Ascending aorta (tissue), 2 donors: ENCODE data around the gene AKR1C3. TPM values are rescaled to one million over a fixed set of nuclear protein-coding genes. Genes with fewer than 3 reads are reported as not detected.
"Not testable (repeated sequence)": the region's sequence is repeated elsewhere in the genome, so short reads cannot be mapped to it uniquely, and the experiment has no call there.

Experiments
- DNase-seq, 2 donors: peaks; one replicate each; pipeline ENCODE4 v3.0.0-alpha.2; 2019; ENCODE audit warnings: low spot score in 2 of 2
- H3K27ac ChIP-seq, 2 donors: fragments of 200-600 bp; sonication (generic); one replicate each; pipeline ENCODE4 v1.5.1; 2016 to 2017; ENCODE audit warnings: mild to moderate bottlenecking in 1 of 2
- H3K27me3 ChIP-seq: fragments of 200-600 bp; sonication (generic); one replicate; pipeline ENCODE4 v1.5.1; 2017
- H3K36me3 ChIP-seq, 2 donors: fragments of 200-600 bp; sonication (generic); one replicate each; pipeline ENCODE4 v1.5.1; 2016
- H3K4me1 ChIP-seq, 2 donors: fragments of 200-600 bp; sonication (generic); one replicate each; pipeline ENCODE4 v1.5.1; 2016 to 2017; ENCODE audit warnings: mild to moderate bottlenecking in 1 of 2
- H3K4me3 ChIP-seq, 2 donors: fragments of 200-600 bp; sonication (generic); one replicate each; pipeline ENCODE4 v1.5.1; 2016 to 2017; ENCODE audit warnings: mild to moderate bottlenecking in 1 of 2
- H3K9me3 ChIP-seq, 2 donors: fragments of 200-600 bp; sonication (generic); one replicate each; pipeline ENCODE4 v1.5.1; 2016
- intact Hi-C: fragments of 100-400 bp; cut with DNase I; formaldehyde crosslinking; loops from one replicate; pipeline ENCODE4 v1.15.1; 2023
- total RNA-seq: library from RNA; depleted of rRNA; stranded (reverse); fragments of >200 nt; gene quantifications from one replicate; pipeline ENCODE4 v1.1.0, GENCODE V29; 2016
- TF ChIP-seq, protein P1 (sequence below), 3 experiments: fragments of 200-600 bp in 2 of 3; fragments of 450-650 bp in 1 of 3; sonication (generic) in 2 of 3; IDR thresholded peaks; one replicate each; pipeline ENCODE4 v1.5.1; 2016 to 2019; ENCODE audit warnings: antibody characterized with exemption in 3 of 3, mild to moderate bottlenecking in 1 of 3, moderate library complexity in 1 of 3

AKR1C3 gene
- 64.4 TPM for total RNA-seq

DNA sequence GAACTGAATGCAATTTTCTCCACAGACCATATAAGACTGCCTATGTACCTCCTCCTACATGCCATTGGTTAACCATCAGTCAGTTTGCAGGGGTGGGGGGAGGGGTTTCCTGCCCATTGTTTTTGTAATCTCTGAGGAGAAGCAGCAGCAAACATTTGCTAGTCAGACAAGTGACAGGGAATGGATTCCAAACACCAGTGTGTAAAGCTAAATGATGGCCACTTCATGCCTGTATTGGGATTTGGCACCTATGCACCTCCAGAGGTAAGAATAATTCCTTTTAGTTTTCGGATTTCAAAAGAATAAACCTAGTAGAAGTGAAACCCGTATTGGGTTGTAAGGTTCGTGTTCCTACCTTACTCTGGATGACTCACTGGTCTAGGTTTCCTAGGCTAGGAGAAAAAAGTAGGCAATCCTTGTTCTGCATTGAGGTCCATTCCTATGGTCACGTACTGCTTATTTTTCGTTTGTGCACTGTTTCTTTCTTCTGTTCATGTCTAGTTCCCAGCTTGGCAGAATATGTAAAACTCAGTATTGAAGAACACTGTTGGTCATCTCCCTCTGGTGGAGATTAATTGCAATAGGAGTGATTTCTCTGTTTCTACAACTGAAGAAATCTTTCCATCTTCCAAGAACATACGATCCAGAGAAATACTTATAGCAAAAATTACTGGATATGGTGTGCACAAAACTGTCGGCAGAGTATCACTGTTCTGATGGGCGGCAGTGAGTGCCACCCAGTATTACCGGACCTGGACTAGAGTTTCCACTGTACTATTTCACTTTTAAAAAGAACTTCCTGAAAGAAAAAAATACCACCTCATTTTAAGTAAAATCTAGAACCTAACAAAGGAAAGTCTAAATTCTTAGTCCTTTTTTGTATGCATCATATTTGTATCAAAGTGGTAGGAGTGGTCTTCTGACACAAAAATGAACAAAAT lies at the start of gene AKR1C3:
AKR1C3 (plus strand) TSS at position 150 of the 941 bp plus-strand sequence; CDS start at position 181, 31 bp downstream.
- peaks cover 8 to 15% of the 10 kb centered on the region in 2 donors for H3K36me3 ChIP-seq
- no peak for DNase-seq
- intact Hi-C loops = loop anchor here (1.0 to 5.0 kb wide), 5 partner anchors 23 to 245 kb away; no protein-coding TSS in a partner anchor
- peaks cover 0 to 8% of the 10 kb centered on the region in 2 donors for H3K4me1 ChIP-seq
- H3K9me3 ChIP-seq = peaks cover 0 to under 1% of the 10 kb centered on the region in 2 donors
- H3K27me3 ChIP-seq = no peaks in the 10 kb centered on the region
- TF ChIP-seq, protein P1, sequence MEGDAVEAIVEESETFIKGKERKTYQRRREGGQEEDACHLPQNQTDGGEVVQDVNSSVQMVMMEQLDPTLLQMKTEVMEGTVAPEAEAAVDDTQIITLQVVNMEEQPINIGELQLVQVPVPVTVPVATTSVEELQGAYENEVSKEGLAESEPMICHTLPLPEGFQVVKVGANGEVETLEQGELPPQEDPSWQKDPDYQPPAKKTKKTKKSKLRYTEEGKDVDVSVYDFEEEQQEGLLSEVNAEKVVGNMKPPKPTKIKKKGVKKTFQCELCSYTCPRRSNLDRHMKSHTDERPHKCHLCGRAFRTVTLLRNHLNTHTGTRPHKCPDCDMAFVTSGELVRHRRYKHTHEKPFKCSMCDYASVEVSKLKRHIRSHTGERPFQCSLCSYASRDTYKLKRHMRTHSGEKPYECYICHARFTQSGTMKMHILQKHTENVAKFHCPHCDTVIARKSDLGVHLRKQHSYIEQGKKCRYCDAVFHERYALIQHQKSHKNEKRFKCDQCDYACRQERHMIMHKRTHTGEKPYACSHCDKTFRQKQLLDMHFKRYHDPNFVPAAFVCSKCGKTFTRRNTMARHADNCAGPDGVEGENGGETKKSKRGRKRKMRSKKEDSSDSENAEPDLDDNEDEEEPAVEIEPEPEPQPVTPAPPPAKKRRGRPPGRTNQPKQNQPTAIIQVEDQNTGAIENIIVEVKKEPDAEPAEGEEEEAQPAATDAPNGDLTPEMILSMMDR (IDR thresholded peaks at IDR 0.05) = peak; percentile 71 to 84 (median 74)
- H3K4me3 ChIP-seq = peak within 1 kb of the TSS; percentile 56 to 66
- peak within 1 kb of the TSS; percentile 63 to 65 for H3K27ac ChIP-seq

DNA sequence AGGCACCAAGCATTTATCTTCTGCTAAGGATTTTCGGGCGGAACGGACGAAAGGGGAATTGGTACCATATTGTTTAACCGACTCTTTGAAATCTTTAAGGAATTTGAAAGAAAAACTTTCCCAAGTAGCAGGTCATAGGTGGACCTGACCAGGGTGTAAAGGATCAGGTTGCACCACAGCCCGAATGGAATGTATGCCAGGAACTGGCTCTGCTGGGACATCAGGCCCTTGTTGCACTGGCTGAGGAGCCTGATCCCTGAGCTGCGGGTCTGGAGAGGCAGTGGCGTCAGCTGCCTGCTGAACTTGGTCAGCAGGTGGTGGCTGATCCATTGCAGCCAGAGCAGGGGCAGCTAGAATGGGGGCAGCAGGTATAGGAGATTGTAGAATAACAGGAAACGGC lies 49.1 kb upstream of the AKR1C3 start:
- Histone ChIP-seq H3K4me1 (peaks cover 0 to 3% of the 10 kb centered on the region in 2 donors), H3K36me3 (no peaks in the 10 kb centered on the region), H3K27ac (no peak overlapping the region), H3K27me3 (no peaks in the 10 kb centered on the region), H3K4me3 (no peak overlapping the region), H3K9me3 (no peaks in the 10 kb centered on the region)
- DNase-seq = no peak
- TF ChIP-seq, protein P1 (IDR thresholded peaks at IDR 0.05) = no peak
- intact Hi-C loops = no loop called here

DNA sequence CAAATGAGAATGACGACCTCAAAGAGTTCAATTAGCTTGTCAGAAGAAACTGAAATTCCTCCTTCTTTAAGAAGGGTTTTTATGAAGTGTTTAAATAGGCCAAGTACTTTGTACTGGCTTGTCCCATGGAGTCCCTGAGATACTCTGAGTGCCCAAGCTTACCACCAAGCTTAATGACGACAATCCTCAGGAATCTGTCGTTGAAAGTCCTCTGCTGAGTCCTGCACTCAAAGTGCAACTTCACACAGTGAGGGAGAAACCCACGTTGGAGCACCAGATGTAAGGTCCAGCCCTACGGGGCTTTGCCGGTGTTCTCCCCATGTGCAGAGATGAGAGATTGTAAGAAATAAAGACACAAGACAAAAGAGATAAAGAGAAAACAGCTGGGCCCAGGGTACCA lies 47.8 kb upstream of the AKR1C3 start:
- H3K27me3 ChIP-seq = no peaks in the 10 kb centered on the region
- no peak overlapping the region for H3K4me3 ChIP-seq
- TF ChIP-seq, protein P1 (IDR thresholded peaks at IDR 0.05) = no peak
- no peaks in the 10 kb centered on the region for H3K9me3 ChIP-seq
- DNase-seq = no peak
- no peaks in the 10 kb centered on the region for H3K4me1 ChIP-seq
- no peak overlapping the region for H3K27ac ChIP-seq
- intact Hi-C loops = no loop called here
- no peaks in the 10 kb centered on the region for H3K36me3 ChIP-seq

DNA sequence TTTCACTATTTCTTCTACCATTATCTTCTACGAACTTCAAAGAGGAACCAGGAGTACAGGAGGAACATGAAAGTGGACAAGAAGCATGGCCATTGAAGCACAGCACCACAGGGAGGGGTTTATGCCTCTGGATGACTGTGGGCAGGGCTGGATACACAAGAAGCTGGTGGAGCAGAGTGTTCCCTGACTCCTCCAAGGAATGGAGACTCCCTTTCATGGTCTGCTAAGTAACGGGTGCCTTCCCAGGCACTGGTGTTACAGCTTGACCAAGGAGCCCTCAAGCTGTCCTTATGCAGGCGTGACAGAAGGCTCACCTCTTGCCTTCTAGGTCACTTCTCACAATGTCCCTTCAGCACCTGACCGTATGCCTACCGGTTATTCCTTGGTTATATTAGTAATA lies 47.2 kb upstream of the AKR1C3 start:
- H3K4me3 ChIP-seq, H3K9me3 ChIP-seq, DNase-seq, H3K4me1 ChIP-seq, intact Hi-C loops, H3K36me3 ChIP-seq, H3K27ac ChIP-seq, H3K27me3 ChIP-seq: not testable (repeated sequence)

DNA sequence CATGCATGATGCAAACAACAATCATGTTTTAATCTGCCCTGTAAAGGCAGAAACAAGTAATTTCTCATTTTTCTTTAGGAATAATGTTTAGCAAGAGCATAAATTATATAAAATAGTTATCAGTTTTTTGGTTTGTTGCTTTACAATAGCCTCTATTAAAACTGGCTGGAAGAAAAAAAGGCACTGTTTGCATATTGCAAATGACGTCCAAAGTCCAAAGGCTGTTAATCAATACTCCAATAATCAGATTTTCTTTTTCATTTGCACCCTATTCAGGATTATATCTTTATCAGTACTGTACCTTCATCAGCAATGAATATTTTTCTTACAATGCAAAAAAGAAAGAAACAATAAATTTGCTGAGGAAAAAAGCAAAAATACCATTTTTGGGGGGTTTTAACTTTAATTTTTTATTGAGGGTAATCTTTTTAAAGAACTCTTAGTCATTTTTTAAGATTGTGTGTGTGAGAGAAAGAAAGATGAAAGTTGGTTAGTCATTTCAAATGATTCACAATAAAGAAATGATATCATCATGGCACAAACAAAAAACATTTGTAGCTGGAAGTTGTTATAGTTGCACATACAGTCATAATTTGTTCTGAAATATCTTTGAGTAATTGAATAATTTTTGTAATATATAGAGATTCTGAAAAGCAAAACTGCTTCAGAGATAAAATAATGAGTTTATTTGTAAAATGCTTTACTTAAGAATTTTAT lies 46.1 kb upstream of the AKR1C3 start:
- Histone ChIP-seq H3K36me3 (no peaks in the 10 kb centered on the region), H3K27me3 (no peaks in the 10 kb centered on the region), H3K4me1 (no peaks in the 10 kb centered on the region), H3K27ac (no peak overlapping the region), H3K9me3 (no peaks in the 10 kb centered on the region), H3K4me3 (no peak overlapping the region)
- TF ChIP-seq, protein P1 (IDR thresholded peaks at IDR 0.05) = no peak
- DNase-seq = no peak
- intact Hi-C loops = no loop called here

DNA sequence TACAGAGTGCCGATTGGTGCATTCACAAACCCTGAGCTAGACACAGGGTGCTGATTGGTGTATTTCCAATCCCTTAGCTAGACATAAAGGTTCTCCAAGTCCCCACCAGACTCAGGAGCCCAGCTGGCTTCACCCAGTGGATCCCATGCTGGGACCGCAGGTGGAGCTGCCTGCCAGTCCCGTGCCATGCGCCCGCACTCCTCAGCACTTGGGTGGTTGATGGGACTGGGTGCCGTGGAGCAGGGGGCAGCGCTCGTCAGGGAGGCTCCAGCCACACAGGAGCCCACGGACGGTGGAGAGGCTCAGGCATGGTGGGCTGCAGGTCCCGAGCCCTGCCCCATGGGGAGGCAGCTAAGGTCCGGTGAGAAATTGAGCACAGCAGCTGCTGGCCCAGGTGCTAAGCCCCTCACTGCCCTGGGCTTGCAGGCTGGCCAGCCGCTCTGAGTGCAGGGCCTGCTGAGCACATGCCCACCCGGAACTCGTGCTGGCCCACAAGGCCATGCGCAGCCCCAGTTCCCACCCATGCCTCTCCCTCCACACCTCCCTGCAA lies 41.2 kb upstream of the AKR1C3 start:
- H3K36me3 ChIP-seq, DNase-seq, H3K4me1 ChIP-seq, H3K4me3 ChIP-seq, intact Hi-C loops, H3K27me3 ChIP-seq, H3K27ac ChIP-seq, H3K9me3 ChIP-seq: not testable (repeated sequence)

DNA sequence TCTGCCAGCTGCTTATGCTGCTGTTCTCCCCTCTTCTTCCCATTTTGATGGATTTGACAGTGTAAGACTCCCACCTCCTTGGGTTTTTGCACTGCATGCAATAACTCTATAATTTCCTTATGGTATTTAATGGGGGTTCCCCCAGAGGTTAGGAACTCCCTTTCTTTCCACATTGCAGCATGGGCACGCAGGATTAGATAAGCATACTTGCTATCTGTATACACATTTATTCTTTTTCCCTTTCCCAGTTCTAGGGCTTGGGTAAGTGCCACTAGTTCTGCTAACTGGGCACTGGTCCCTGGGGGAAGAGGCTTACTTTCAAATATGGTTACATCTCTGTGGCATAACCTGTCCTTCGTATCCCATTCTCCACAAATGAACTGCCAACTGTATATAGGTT lies 39.4 kb upstream of the AKR1C3 start:
- H3K4me1 ChIP-seq, DNase-seq, H3K27ac ChIP-seq, H3K9me3 ChIP-seq, H3K27me3 ChIP-seq, H3K36me3 ChIP-seq, intact Hi-C loops, H3K4me3 ChIP-seq: not testable (repeated sequence)

DNA sequence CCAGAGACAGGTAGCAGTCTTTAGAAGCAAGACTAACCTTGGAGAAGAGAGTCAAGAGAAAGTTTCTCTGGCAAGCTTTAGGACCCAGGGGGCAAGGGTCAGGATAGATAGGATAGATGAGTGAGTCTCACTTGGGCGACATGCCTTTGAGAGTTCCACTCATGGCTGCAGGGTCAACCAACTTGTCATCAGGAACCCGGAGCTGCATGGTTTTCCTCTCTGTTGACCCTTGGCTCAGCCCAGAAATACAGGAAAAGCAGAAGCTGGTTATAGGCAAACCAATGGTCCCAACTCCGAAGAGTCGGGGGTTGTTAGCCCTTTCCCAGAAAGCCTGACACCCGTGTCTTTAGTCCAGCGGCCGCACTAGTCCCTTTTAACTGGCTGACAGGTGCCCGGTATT lies 34.9 kb upstream of the AKR1C3 start:
- DNase-seq, H3K4me3 ChIP-seq, H3K9me3 ChIP-seq, H3K36me3 ChIP-seq, H3K27me3 ChIP-seq, intact Hi-C loops, H3K27ac ChIP-seq, H3K4me1 ChIP-seq: not testable (repeated sequence)

DNA sequence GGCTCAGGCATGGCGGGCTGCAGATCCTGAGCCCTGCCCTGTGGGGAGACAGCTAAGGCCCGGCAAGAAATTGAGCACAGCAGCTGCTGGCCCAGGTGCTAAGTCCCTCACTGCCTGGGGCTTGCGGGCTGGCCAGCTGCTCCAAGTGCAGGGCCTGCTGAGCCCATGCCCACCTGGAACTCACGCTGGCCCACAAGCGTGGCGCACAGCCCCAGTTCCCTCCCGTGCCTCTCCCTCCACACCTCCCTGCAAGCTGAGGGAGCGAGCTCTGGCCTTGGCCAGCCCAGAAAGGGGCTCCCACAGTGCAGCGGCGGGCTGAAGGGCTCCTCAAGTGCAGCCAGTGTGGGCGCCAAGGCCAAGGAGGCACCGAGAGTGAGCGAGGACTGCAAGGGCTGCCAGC lies 33.4 kb upstream of the AKR1C3 start:
- H3K4me3 ChIP-seq, intact Hi-C loops, H3K27me3 ChIP-seq, H3K36me3 ChIP-seq, H3K27ac ChIP-seq, H3K9me3 ChIP-seq, H3K4me1 ChIP-seq, DNase-seq: not testable (repeated sequence)
